Nephron (organoid): ENCODE measurements around the gene C1QTNF2.

Source experiments
- H3K27ac Mint-ChIP-seq, 3 experiments: 2 replicates each; pipeline ENCODE4 v1.8.0; 2020; ENCODE audit warnings: mixed read lengths in 3 of 3, mild to moderate bottlenecking in 2 of 3, moderate library complexity in 1 of 3
- H3K27me3 Mint-ChIP-seq: 2 replicates; pipeline ENCODE4 v1.8.0; 2021; ENCODE audit warnings: low read depth, mild to moderate bottlenecking, moderate library complexity, mixed read lengths
- H3K36me3 Mint-ChIP-seq: 2 replicates; pipeline ENCODE4 v1.8.0; 2020; ENCODE audit warnings: low read depth, mixed read lengths
- H3K4me1 Mint-ChIP-seq: 2 replicates; pipeline ENCODE4 v1.8.0; 2020; ENCODE audit warnings: mixed read lengths
- H3K4me3 Mint-ChIP-seq, 3 experiments: 2 replicates each; pipeline ENCODE4 v1.8.0; 2020; ENCODE audit warnings: mild to moderate bottlenecking in 3 of 3, mixed read lengths in 3 of 3, moderate library complexity in 2 of 3
- H3K9me3 Mint-ChIP-seq: 2 replicates; pipeline ENCODE4 v1.8.0; 2020; ENCODE audit warnings: mixed read lengths
- CTCF ChIP-seq, 3 experiments: fragments of 200-600 bp; sonication (generic); IDR thresholded peaks; one replicate each; pipeline ENCODE4 v1.5.0; 2021; ENCODE audit warnings: antibody characterized with exemption in 3 of 3; ENCODE audit not compliant: unreplicated experiment in 3 of 3

C1QTNF2 gene, protein sequence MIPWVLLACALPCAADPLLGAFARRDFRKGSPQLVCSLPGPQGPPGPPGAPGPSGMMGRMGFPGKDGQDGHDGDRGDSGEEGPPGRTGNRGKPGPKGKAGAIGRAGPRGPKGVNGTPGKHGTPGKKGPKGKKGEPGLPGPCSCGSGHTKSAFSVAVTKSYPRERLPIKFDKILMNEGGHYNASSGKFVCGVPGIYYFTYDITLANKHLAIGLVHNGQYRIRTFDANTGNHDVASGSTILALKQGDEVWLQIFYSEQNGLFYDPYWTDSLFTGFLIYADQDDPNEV

DNA sequence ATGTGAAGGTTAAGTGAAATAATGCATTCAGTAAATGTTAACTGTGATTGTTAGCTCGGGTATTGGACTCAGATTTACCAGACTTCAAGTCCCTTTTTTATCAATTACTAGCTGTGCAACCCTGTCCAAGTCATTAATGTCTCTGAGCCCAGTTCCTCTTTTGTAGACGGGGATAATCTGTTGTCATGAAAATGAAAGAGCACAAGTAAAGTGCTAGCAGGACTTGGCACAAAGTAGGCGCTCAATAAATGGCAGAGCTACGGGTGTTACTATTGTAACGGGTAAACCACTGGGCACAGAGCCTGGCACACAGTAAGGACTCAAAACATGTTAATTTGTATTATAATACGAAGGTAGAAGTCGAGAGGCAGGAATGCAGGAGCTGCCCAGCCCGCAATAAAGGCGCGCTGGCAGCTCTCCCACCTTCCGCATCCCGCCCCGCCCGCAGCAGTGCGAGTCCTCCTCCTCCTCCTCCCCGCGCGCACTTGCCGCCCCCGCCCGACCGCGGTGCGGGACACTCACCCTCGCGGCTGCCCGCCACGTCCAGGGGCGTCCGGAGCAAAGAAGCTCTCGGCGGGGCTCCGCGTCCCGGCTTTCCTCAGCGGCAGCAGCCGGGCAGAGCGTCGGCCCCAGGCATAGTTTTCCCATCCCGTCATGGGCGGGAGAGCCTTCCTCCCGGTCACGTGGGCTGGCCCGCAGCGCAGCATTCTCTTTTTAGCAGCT lies at the start of gene C1QTNF2:
TSS of gene C1QTNF2 (minus strand) at position 637 of the 723 bp plus-strand sequence. CDS start 15,615 bp downstream, outside the sequence.
- H3K36me3 Mint-ChIP-seq: no peaks in the 10 kb centered on the region

GRCh38 chr5:160420331-160420610 lies 49.8 kb upstream of the C1QTNF2 start:
- H3K27ac Mint-ChIP-seq: peak overlapping the region; percentile 93 to 96 (median 95)
- peaks cover 65% of the 10 kb centered on the region for H3K4me1 Mint-ChIP-seq
- no peak for TF ChIP-seq CTCF (IDR thresholded peaks at IDR 0.05; ENCODE audit: unreplicated experiment in 3 of 3)
- no peaks in the 10 kb centered on the region for H3K27me3 Mint-ChIP-seq
- H3K9me3 Mint-ChIP-seq: no peaks in the 10 kb centered on the region
- H3K36me3 Mint-ChIP-seq: peaks cover 11% of the 10 kb centered on the region
- H3K4me3 Mint-ChIP-seq: peak overlapping the region; percentile 92 to 96 (median 93)

More for the DNA sequence above, at the start of gene C1QTNF2:
- no peak for TF ChIP-seq CTCF (IDR thresholded peaks at IDR 0.05; ENCODE audit: unreplicated experiment in 3 of 3)
- peak within 1 kb of the TSS; percentile 74 to 84 (median 81) for H3K4me3 Mint-ChIP-seq
- peaks cover 54% of the 10 kb centered on the region for H3K27me3 Mint-ChIP-seq
- peaks cover 30% of the 10 kb centered on the region for H3K4me1 Mint-ChIP-seq
- peaks cover 2% of the 10 kb centered on the region for H3K9me3 Mint-ChIP-seq
- H3K27ac Mint-ChIP-seq: peak within 1 kb of the TSS; percentile 32 to 77 (median 63)

DNA sequence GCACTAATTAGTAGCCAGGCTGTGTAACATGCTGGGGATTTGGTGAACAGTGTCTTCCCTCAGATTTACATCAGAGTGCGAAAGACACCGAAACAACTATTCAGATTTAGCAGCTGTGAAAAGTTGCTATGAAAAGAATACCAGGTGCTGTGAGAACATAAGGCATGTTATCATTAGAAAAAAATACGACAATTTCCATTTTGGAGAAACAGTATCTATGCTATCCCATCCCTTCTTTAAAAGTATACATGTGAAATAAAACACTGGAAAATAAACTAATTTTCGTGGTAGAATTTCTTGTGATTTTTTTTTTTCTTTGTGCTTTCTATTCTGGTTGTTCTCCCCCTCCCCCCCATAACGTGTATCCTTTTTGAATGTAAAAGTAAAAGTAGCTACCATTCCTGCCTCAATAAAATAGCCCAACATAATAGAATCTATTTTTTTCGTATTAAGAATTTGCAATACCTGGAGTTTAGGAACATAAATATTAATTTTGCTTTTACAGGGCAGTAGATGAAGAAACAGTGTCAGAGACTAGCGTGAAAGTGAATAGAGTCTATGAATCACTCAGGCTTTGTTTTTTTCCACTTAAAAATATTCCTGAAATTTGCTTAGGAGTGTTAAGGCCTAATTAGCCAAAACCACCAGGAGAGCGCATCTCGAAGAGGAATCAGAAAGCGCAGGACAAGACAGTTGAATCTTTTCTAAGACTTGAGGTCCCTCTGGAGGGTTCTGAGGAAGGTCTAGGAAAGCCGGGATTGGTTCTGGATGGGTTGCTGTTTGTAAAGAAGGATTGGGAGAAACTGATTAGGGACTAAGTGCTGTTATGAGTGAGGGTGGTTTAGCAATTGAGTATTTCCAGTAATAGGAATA lies 49.3 kb upstream of the C1QTNF2 start:
- peak overlapping the region; percentile 93 to 96 (median 95) for H3K27ac Mint-ChIP-seq
- no peaks in the 10 kb centered on the region for H3K9me3 Mint-ChIP-seq
- H3K27me3 Mint-ChIP-seq: no peaks in the 10 kb centered on the region
- peaks cover 11% of the 10 kb centered on the region for H3K36me3 Mint-ChIP-seq
- H3K4me3 Mint-ChIP-seq: peak overlapping the region; percentile 92 to 96 (median 93)
- no peak for TF ChIP-seq CTCF (IDR thresholded peaks at IDR 0.05; ENCODE audit: unreplicated experiment in 3 of 3)
- H3K4me1 Mint-ChIP-seq: peaks cover 61% of the 10 kb centered on the region

DNA sequence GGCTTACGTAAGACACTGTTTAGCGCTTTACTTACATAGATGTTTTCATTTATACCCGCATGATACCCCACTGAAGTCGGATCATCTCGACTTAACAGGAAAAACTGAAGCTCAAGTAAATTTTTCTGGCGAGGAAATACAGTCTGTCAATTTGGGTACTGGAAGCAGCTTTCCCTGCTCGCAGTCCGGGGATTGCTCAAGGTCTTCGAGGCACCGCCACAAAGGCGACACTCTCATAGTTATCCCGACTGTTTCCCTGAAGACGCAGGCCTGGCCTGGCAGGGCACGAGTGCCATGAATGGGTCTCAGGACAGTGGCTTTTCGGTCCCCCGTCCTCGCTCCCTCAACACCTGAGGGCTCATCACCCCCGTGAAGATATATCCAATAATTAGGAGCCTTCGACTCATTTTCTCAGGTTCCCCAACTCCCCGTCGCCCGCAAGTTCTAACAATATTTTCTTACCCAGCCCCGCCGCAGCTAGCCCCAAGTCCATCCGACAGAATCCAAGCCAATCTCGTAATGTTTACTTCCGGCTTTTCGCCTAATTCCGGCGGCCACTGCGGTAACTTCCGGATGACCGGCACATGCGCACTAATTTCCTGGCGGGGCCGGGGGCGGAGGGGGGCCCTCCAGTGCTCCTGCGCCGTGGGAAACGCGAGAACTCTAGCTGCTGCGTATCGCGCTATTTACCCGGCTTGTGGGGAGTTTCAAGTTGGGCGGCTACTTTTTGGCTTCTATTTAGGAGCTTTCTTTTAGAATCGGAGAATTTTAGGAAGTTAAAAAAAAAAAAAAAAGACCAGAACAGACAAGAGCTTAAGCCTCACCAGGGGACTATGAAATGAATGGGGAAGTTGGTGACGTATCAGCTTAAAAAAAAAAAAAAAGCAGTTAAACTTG lies 48.4 kb upstream of the C1QTNF2 start, which contains the start of gene SLU7:
TSS of gene SLU7 (minus strand) at position 521 of the 897 bp plus-strand sequence. CDS start 3,787 bp downstream, outside the sequence.
- H3K9me3 Mint-ChIP-seq: no peaks in the 10 kb centered on the region
- H3K36me3 Mint-ChIP-seq: peaks cover 4% of the 10 kb centered on the region
- no peaks in the 10 kb centered on the region for H3K27me3 Mint-ChIP-seq
- peak within 1 kb of the TSS; percentile 92 to 96 (median 93) for H3K4me3 Mint-ChIP-seq
- H3K4me1 Mint-ChIP-seq: peaks cover 52% of the 10 kb centered on the region
- TF ChIP-seq CTCF (IDR thresholded peaks at IDR 0.05; ENCODE audit: unreplicated experiment in 3 of 3): no peak
- H3K27ac Mint-ChIP-seq: peak within 1 kb of the TSS; percentile 93 to 96 (median 95)
